Stimulated activated CD4-positive, alpha-beta T cell treated with anti-CD3 and anti-CD28 coated beads, Interleukin-15, amount 100 ng/mL, for 48 hours (primary cell): ENCODE measurements around the gene PACSIN1.
"Not testable (repeated sequence)": the region's sequence is repeated elsewhere in the genome, so short reads cannot be mapped to it uniquely, and the experiment has no call there.

Experiments used
- DNase-seq, 2 donors: peaks; one replicate each; pipeline ENCODE4 v3.0.0-alpha.2; 2020; ENCODE audit warnings: low read depth in 2 of 2

Gene PACSIN1

GRCh38 chr6:34485321-34486060, 19.6 kb downstream of the PACSIN1 start:
- DNase-seq: no peak

GRCh38 chr6:34486106-34486740, 20.3 kb downstream of the PACSIN1 start:
- DNase-seq: no peak

GRCh38 chr6:34486886-34487285, 21.0 kb downstream of the PACSIN1 start:
- DNase-seq: not testable (repeated sequence)

- DNase-seq: no peak
Measured at GRCh38 chr6:34487536-34487935, 21.7 kb downstream of the PACSIN1 start.

GRCh38 chr6:34489207-34489805, 23.4 kb downstream of the PACSIN1 start:
- DNase-seq: no peak

GRCh38 chr6:34490390-34491090, 24.7 kb downstream of the PACSIN1 start:
- no peak for DNase-seq

- DNase-seq: no peak
Measured at GRCh38 chr6:34491091-34491430, 25.2 kb downstream of the PACSIN1 start.

GRCh38 chr6:34493344-34493743, 27.5 kb downstream of the PACSIN1 start:
- no peak for DNase-seq

GRCh38 chr6:34494973-34495372, 29.1 kb downstream of the PACSIN1 start:
- DNase-seq: no peak

- no peak for DNase-seq
Measured at GRCh38 chr6:34496103-34496685, 30.3 kb downstream of the PACSIN1 start.

- DNase-seq: no peak
Measured at GRCh38 chr6:34497411-34497810, 31.5 kb downstream of the PACSIN1 start.

GRCh38 chr6:34506718-34507117, 40.8 kb downstream of the PACSIN1 start:
- no peak for DNase-seq

- no peak for DNase-seq
Measured at GRCh38 chr6:34508425-34508824, 42.5 kb downstream of the PACSIN1 start.

- no peak for DNase-seq
Measured at GRCh38 chr6:34509782-34510181, 43.9 kb downstream of the PACSIN1 start.

GRCh38 chr6:34510299-34510698, 44.4 kb downstream of the PACSIN1 start:
- no peak for DNase-seq

- no peak for DNase-seq
Measured at GRCh38 chr6:34511214-34511914, 45.5 kb downstream of the PACSIN1 start.

GRCh38 chr6:34511915-34512737, 46.2 kb downstream of the PACSIN1 start:
- no peak for DNase-seq

- no peak for DNase-seq
Measured at GRCh38 chr6:34512738-34513115, 46.9 kb downstream of the PACSIN1 start.

- no peak for DNase-seq
Measured at GRCh38 chr6:34513646-34514045, 47.8 kb downstream of the PACSIN1 start.

- no peak for DNase-seq
Measured at GRCh38 chr6:34514112-34514511, 48.2 kb downstream of the PACSIN1 start.
